ENCODE measurements around the gene PID1. TPM values are rescaled to one million over a fixed set of nuclear protein-coding genes. Genes with fewer than 3 reads are reported as not detected.

Gene PID1
- total and polyA plus RNA-seq, 10 donors = 3.2 to 30.0 (median 14.7) TPM

DNA sequence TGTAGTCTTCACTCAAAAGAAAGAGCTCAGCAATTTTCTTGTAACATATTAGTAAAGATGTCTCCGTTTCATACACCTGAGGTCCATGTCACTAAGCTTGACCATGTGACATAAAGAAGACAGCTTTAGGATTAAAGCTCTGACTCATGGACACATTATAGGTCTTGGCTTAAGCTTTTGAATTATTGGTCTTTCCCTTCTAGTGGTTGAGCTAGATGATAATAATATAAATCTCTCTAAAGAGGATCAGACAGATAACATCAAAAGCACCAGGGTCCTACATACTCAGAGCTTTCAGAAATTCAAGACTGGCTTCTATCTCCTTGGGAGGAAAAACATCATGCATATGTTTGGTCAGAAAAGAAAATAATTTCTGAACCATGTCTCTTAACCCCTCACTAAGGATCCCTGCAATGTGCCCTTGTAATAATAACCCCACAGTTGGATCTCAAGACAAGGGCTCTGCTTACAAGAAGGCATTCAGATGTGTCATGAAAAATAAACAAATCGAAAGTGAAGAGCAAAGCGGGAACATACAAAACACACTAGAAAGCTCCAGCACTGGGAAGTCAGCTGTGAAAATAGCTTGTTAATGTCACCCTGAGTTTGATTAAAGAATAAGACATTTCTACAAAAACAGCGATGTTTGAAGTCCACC is 174.5 kb downstream of the PID1 start:
- intact Hi-C loops (cut with DNase I; ENCODE audit: low total_unique reads) = no loop called here
- no peak overlapping the region for H3K4me3 ChIP-seq
- no peak for DNase-seq
- H3K27me3 ChIP-seq (replicated peaks in 1 of 7) = no peaks in the 10 kb centered on the region
- no peaks in the 10 kb centered on the region for H3K4me1 ChIP-seq
- no peaks in the 10 kb centered on the region for H3K36me3 ChIP-seq
- H3K27ac ChIP-seq = no peak overlapping the region
- WGBS, 5 donors = 53 to 63% (median 55%) methylated on average over 4 of the region's 4 CpGs
- no peak for TF ChIP-seq CTCF (IDR thresholded peaks at IDR 0.05 in 8 of 11, conservative IDR thresholded peaks at IDR 0.05 in 3 of 11)
- no peak for TF ChIP-seq POLR2A (IDR thresholded peaks at IDR 0.05)
- no peak for TF ChIP-seq POLR2AphosphoS5 (IDR thresholded peaks at IDR 0.05)
- H3K9me3 ChIP-seq = no peaks in the 10 kb centered on the region

DNA sequence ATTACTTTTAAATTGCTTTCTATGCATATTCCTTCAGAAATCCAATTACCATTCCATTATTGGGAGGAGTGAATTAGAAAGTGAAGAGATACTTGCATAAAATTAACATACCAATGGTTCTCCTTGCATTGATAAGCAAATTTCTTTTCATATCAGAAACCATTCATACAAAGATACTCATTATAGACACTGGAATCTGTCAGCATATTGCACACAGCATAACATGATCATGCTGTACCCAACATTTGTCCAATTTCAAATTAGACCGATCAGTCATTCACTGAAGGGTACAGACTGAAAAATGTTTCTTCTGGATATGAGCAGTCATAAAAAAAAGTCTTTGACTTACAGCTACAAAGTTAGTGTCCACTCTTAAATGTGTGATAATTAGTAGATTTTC is 175.6 kb downstream of the PID1 start:
- WGBS, 5 donors = 85 to 98% (median 94%) methylated on average over 1 of the region's 1 CpG
- no peak for TF ChIP-seq CTCF (IDR thresholded peaks at IDR 0.05 in 8 of 11, conservative IDR thresholded peaks at IDR 0.05 in 3 of 11)
- TF ChIP-seq POLR2A (IDR thresholded peaks at IDR 0.05) = no peak
- TF ChIP-seq POLR2AphosphoS5 (IDR thresholded peaks at IDR 0.05) = no peak
- H3K36me3 ChIP-seq = no peaks in the 10 kb centered on the region
- intact Hi-C loops (cut with DNase I; ENCODE audit: low total_unique reads) = no loop called here
- no peaks in the 10 kb centered on the region for H3K27me3 ChIP-seq (replicated peaks in 1 of 7)
- no peak overlapping the region for H3K4me3 ChIP-seq
- H3K9me3 ChIP-seq = no peaks in the 10 kb centered on the region
- DNase-seq = no peak
- H3K27ac ChIP-seq = no peak overlapping the region
- no peaks in the 10 kb centered on the region for H3K4me1 ChIP-seq

- Histone ChIP-seq H3K27ac (no peak overlapping the region), H3K36me3 (no peaks in the 10 kb centered on the region), H3K4me3 (no peak overlapping the region), H3K4me1 (no peaks in the 10 kb centered on the region), H3K27me3 (replicated peaks in 1 of 7) (no peaks in the 10 kb centered on the region), H3K9me3 (no peaks in the 10 kb centered on the region)
- TF ChIP-seq POLR2AphosphoS5 (IDR thresholded peaks at IDR 0.05) = no peak
- no peak for TF ChIP-seq CTCF (IDR thresholded peaks at IDR 0.05 in 8 of 11, conservative IDR thresholded peaks at IDR 0.05 in 3 of 11)
- no peak for TF ChIP-seq POLR2A (IDR thresholded peaks at IDR 0.05)
- WGBS, 5 donors = 71 to 85% (median 78%) methylated on average over 2 of the region's 2 CpGs
- intact Hi-C loops (cut with DNase I; ENCODE audit: low total_unique reads) = no loop called here
- no peak for DNase-seq
Measured at GRCh38 chr2:229090225-229090624, 180.9 kb downstream of the PID1 start.

DNA sequence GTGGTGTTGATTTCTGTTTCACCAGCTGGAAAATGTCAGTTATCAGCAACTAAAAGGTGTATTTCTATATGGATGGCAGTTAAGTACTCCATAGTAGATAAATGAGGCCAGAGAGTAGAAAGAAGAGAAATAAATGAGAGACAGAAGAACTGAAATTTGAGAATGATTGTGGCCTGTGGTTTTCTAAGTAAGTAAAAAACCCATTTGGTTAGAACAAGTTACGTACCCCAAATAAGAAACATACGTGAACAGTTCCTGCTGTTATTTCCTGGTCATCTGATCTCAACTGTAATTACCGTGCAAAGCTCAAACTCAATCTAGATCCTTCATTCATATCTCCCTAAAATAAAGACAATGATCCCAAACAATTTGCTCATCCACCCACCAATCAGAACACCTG is 181.3 kb downstream of the PID1 start:
- 47 to 65% (median 56%) methylated on average over 3 of the region's 3 CpGs for WGBS, 5 donors
- DNase-seq = no peak
- Histone ChIP-seq H3K36me3 (no peaks in the 10 kb centered on the region), H3K4me3 (no peak overlapping the region), H3K27ac (no peak overlapping the region), H3K4me1 (no peaks in the 10 kb centered on the region), H3K27me3 (replicated peaks in 1 of 7) (no peaks in the 10 kb centered on the region), H3K9me3 (no peaks in the 10 kb centered on the region)
- TF ChIP-seq CTCF (IDR thresholded peaks at IDR 0.05 in 8 of 11, conservative IDR thresholded peaks at IDR 0.05 in 3 of 11) = no peak
- TF ChIP-seq POLR2A (IDR thresholded peaks at IDR 0.05) = no peak
- TF ChIP-seq POLR2AphosphoS5 (IDR thresholded peaks at IDR 0.05) = no peak
- intact Hi-C loops (cut with DNase I; ENCODE audit: low total_unique reads) = no loop called here
